Right lobe of liver (tissue), 6 donors: Measurements from ENCODE around the gene XBP1. TPM values are rescaled to one million over a fixed set of nuclear protein-coding genes. Genes with fewer than 3 reads are reported as not detected.

Experiments
- ATAC-seq, 4 donors: fragments of 200-7000 bp; cut with Tn5 transposase; one replicate each; pipeline ENCODE4 v1.9.1; 2020; ENCODE audit warnings: mild to moderate bottlenecking in 4 of 4, moderate library complexity in 4 of 4
- DNase-seq, 3 donors: peaks; one replicate each; pipeline ENCODE4 v3.0.0-alpha.2; 2020
- H3K27ac ChIP-seq, 3 donors: fragments of 200-600 bp; one replicate each; pipeline ENCODE4 v1.8.0; 2022
- H3K27me3 ChIP-seq, 2 donors: fragments of 200-600 bp; one replicate each; pipeline ENCODE4 v1.8.0; 2022
- H3K36me3 ChIP-seq, 4 donors: fragments of 200-600 bp; sonication (generic) in 1 of 4; one replicate each; pipeline versions ENCODE4 v1.5.1 to v1.8.0; 2017 to 2022; ENCODE audit warnings: control low read depth in 1 of 4
- H3K4me1 ChIP-seq, 4 donors: fragments of 200-600 bp; sonication (generic) in 1 of 4; one replicate each; pipeline versions ENCODE4 v1.5.1 to v1.8.0; 2017 to 2022; ENCODE audit warnings: control low read depth in 1 of 4
- H3K4me3 ChIP-seq, 3 donors: fragments of 200-600 bp; one replicate each; pipeline ENCODE4 v1.8.0; 2022
- H3K9me3 ChIP-seq, 4 donors: fragments of 200-600 bp; sonication (generic) in 1 of 4; one replicate each; pipeline versions ENCODE4 v1.5.1 to v1.8.0; 2017 to 2022; ENCODE audit warnings: control low read depth in 1 of 4
- CTCF ChIP-seq, 4 donors: fragments of 200-600 bp in 3 of 4; fragments of 450-650 bp in 1 of 4; IDR thresholded peaks; one replicate each; pipeline versions ENCODE4 v1.5.1 to v1.8.0; 2016 to 2022; ENCODE audit warnings: antibody characterized with exemption in 4 of 4, mild to moderate bottlenecking in 2 of 4
- POLR2A ChIP-seq: fragments of 450-650 bp; IDR thresholded peaks from one replicate; pipeline ENCODE4 v1.6.1; 2017; ENCODE audit warnings: antibody characterized with exemption, mild to moderate bottlenecking
- WGBS: methylation state at CpG from one replicate; pipeline ENCODE4 v1.1.6; 2018; ENCODE audit warnings: low coverage, low lambda C conversion rate; ENCODE audit not compliant: insufficient coverage; ENCODE audit errors: missing lambda C conversion rate; 5-methylcytosine and 5-hydroxymethylcytosine counted together
- intact Hi-C, 2 donors: fragments of 100-400 bp; cut with DNase I; formaldehyde crosslinking; loops; one replicate each; pipeline versions ENCODE4 v1.11.2 to v1.14.1; 2022
- total RNA-seq, 6 experiments: library from RNA; depleted of rRNA in 2 of 6; stranded (reverse); fragments of >200 nt in 2 of 6; fragmentation: NEBNext Ultra II Directional in 3 of 6; extraction: Animal tissue kit (Norgen Biotek cat#: 25700) in 3 of 6; gene quantifications; one replicate each; pipeline versions ENCODE4 v1.1.0 to v1.2.4, GENCODE V29; 2016 to 2023
- donor health status: DM: no; HTN: yes; CAD: no.
- donor health status: DM: no; HTN: no; CAD: no.
- donor health status: DM: no; HTN: no; CAD: no.
- donor health status: DM: no; HTN: yes; CAD: no.
- donor health status: DM: no; HTN: yes; CAD: no.

The XBP1 gene
- total RNA-seq, 6 experiments from 2014 or later: 298 to 624 (median 414) TPM

GRCh38 chr22:28793976-28794584 is 6.3 kb downstream of the XBP1 start:
- no peaks in the 10 kb centered on the region for H3K27me3 ChIP-seq
- no peak overlapping the region for H3K4me3 ChIP-seq
- WGBS: 53% methylated on average over 4 of the region's 4 CpGs
- H3K9me3 ChIP-seq: no peaks in the 10 kb centered on the region
- ATAC-seq (peak in 2 of 4 donors; percentile 3 to 4), DNase-seq (no peak)
- TF ChIP-seq POLR2A (peak; percentile 62), CTCF (IDR thresholded peaks at IDR 0.05) (no peak)
- intact Hi-C loops: no loop called here
- no peak overlapping the region for H3K27ac ChIP-seq
- peaks cover 0 to 39% (median 4%) of the 10 kb centered on the region in 4 donors for H3K4me1 ChIP-seq
- peaks cover 11 to 52% (median 34%) of the 10 kb centered on the region in 4 donors for H3K36me3 ChIP-seq

- Histone ChIP-seq H3K27ac (no peak overlapping the region), H3K4me3 (no peak overlapping the region), H3K9me3 (no peaks in the 10 kb centered on the region), H3K4me1 (peaks cover 0 to 34% (median 4%) of the 10 kb centered on the region in 4 donors), H3K27me3 (no peaks in the 10 kb centered on the region), H3K36me3 (peaks cover 7 to 46% (median 27%) of the 10 kb centered on the region in 4 donors)
- intact Hi-C loops: no loop called here
- DNase-seq (no peak), ATAC-seq (peak in 3 of 4 donors; percentile 10 to 46 (median 12))
- TF ChIP-seq CTCF (IDR thresholded peaks at IDR 0.05) (no peak), POLR2A (no peak)
- WGBS: 35% methylated on average over 9 of the region's 15 CpGs
Measured at GRCh38 chr22:28792491-28793383, 7.6 kb downstream of the XBP1 start.

- DNase-seq: no peak
- peaks cover 7 to 45% (median 25%) of the 10 kb centered on the region in 4 donors for H3K36me3 ChIP-seq
- no peak overlapping the region for H3K27ac ChIP-seq
Measured at GRCh38 chr22:28791841-28792490, 8.4 kb downstream of the XBP1 start.

More at GRCh38 chr22:28791841-28792490, 8.4 kb downstream of the XBP1 start:
- TF ChIP-seq POLR2A (no peak), CTCF (IDR thresholded peaks at IDR 0.05) (no peak)
- Histone ChIP-seq H3K4me3 (no peak overlapping the region), H3K4me1 (peaks cover 0 to 27% (median 1%) of the 10 kb centered on the region in 4 donors), H3K9me3 (no peaks in the 10 kb centered on the region), H3K27me3 (no peaks in the 10 kb centered on the region)
- WGBS: 48% methylated on average over 3 of the region's 3 CpGs
- intact Hi-C loops: no loop called here
- ATAC-seq: peak in 1 of 4 donors; percentile 3
